IPS-20b (cell line): ENCODE measurements around the gene ACER2.
A peak's percentile ranks its signal among the peaks of the same experiment; 100 is the strongest.
"Not testable (repeated sequence)": the region's sequence is repeated elsewhere in the genome, so short reads cannot be mapped to it uniquely, and the experiment has no call there.

ENCODE experiments used
- H3K27ac ChIP-seq: one replicate; pipeline ENCODE4 v1.5.1; 2013; ENCODE audit warnings: low read length
- H3K27me3 ChIP-seq: 2 replicates; pipeline ENCODE4 v1.6.1; 2013; ENCODE audit warnings: mild to moderate bottlenecking, low read length, inconsistent platforms; ENCODE audit not compliant: insufficient read depth
- H3K36me3 ChIP-seq: 2 replicates; pipeline ENCODE4 v1.6.1; 2013; ENCODE audit warnings: low read depth, mild to moderate bottlenecking, inconsistent platforms, low read length, moderate library complexity; ENCODE audit not compliant: insufficient read depth
- H3K4me1 ChIP-seq: 2 replicates; pipeline ENCODE4 v1.6.1; 2013; ENCODE audit warnings: mild to moderate bottlenecking, control low read depth, inconsistent platforms, low read length, moderate library complexity; ENCODE audit not compliant: insufficient read depth
- H3K4me3 ChIP-seq: 2 replicates; pipeline ENCODE4 v1.5.1; 2013; ENCODE audit warnings: mild to moderate bottlenecking, low read length, inconsistent platforms
- H3K9ac ChIP-seq: 2 replicates; pipeline ENCODE4 v1.6.1; 2013; ENCODE audit warnings: low read depth, mild to moderate bottlenecking, inconsistent platforms, low read length, moderate library complexity
- H3K9me3 ChIP-seq: 2 replicates; pipeline ENCODE4 v1.6.1; 2013; ENCODE audit warnings: mild to moderate bottlenecking, low read depth, low read length, inconsistent platforms; ENCODE audit not compliant: insufficient read depth

ACER2 gene

GRCh38 chr9:19381656-19382055, 27.2 kb upstream of the ACER2 start:
- H3K27me3 ChIP-seq = no peaks in the 10 kb centered on the region
- H3K4me1 ChIP-seq = peaks cover 8% of the 10 kb centered on the region; the same call in 1 of the 2 replicates
- H3K9me3 ChIP-seq = no peaks in the 10 kb centered on the region
- H3K9ac ChIP-seq = no peak overlapping the region
- H3K4me3 ChIP-seq = no peak overlapping the region
- H3K36me3 ChIP-seq = peaks cover 30% of the 10 kb centered on the region
- H3K27ac ChIP-seq = no peak overlapping the region

DNA sequence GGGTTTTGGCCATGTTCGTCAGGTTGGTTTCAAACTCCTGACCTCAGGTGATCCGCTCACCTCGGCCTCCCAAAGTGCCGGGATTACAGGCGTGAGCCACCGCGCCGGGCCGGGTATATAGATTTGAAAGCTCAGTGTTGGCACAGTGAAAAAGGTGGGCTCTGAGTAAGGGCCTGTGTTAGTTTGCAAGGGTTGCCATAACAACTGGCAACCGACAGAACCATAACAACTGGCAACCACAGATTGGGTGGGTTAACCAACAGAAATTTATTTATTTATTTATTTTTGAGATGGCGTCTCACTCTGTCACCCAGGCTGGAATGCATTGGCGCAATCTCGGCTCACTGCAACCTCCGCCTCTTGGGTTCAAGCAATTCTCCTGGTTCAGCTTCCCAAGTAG, 23.6 kb upstream of the ACER2 start:
- not testable (repeated sequence) for H3K9ac ChIP-seq, H3K4me1 ChIP-seq, H3K36me3 ChIP-seq, H3K9me3 ChIP-seq, H3K4me3 ChIP-seq, H3K27me3 ChIP-seq, H3K27ac ChIP-seq

- Histone ChIP-seq H3K4me3 (no peak overlapping the region), H3K9ac (no peak overlapping the region), H3K36me3 (no peaks in the 10 kb centered on the region), H3K4me1 (no peaks in the 10 kb centered on the region), H3K9me3 (no peaks in the 10 kb centered on the region), H3K27ac (no peak overlapping the region), H3K27me3 (no peaks in the 10 kb centered on the region)
Observed at GRCh38 chr9:19385786-19386501, 22.9 kb upstream of the ACER2 start.

DNA sequence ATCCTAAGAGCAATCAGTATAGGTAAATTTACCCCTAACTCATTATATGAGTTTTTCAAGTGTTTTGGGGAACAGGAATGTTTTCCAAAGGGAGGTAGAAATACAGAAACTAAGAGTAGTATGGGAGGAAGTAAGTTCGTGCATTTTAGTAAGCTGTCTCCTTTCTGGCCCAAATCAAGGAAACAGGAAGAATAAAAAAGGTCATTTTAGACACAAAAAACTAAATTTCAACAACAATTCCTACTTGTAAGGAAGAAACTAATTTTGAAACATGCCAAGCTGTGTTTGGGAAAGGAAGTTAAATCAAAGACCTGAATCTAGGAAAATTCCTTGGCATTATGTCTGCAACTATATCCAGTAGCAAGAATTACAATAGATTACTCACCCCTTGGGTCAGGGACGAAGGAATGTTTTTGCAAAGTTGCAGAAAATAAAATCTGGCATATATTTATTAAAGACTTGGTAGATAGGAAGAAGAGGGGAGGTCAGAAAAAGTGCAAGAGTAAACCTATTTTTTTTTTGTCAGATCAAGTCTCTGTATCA, 22.2 kb upstream of the ACER2 start:
- no peaks in the 10 kb centered on the region for H3K9me3 ChIP-seq
- H3K9ac ChIP-seq = no peak overlapping the region

GRCh38 chr9:19387317-19387716, 21.5 kb upstream of the ACER2 start:
- Histone ChIP-seq H3K27me3 (no peaks in the 10 kb centered on the region), H3K9ac (no peak overlapping the region), H3K9me3 (no peaks in the 10 kb centered on the region), H3K4me3 (no peak overlapping the region), H3K4me1 (no peaks in the 10 kb centered on the region), H3K36me3 (no peaks in the 10 kb centered on the region), H3K27ac (no peak overlapping the region)

More for the DNA sequence above, 22.2 kb upstream of the ACER2 start:
- Histone ChIP-seq H3K4me3 (no peak overlapping the region), H3K27ac (no peak overlapping the region), H3K4me1 (no peaks in the 10 kb centered on the region), H3K27me3 (no peaks in the 10 kb centered on the region), H3K36me3 (no peaks in the 10 kb centered on the region)

GRCh38 chr9:19389539-19389938, 19.3 kb upstream of the ACER2 start:
- H3K9ac ChIP-seq, H3K27me3 ChIP-seq, H3K9me3 ChIP-seq, H3K36me3 ChIP-seq, H3K4me3 ChIP-seq, H3K27ac ChIP-seq, H3K4me1 ChIP-seq: not testable (repeated sequence)

DNA sequence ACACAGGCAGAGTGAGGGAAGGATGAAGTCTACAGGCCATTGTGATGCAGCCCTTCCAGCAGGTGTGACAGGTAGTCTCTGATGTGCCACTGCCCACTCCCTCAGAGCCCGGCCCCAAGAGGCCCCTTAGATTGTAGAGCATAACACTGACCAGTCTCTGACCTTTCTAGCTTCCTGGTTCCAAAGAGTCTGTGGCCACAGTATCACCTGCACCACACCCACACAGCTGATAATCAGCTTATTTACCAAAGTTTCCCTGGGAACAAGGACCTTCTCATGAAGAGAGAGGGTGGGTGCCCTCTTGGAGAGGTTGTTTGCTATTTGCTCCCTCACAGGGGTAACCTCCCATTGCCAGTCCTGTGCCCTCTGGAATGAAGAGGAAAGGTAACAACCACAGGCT, 11.0 kb upstream of the ACER2 start:
- Histone ChIP-seq H3K4me3 (no peak overlapping the region), H3K27me3 (no peaks in the 10 kb centered on the region), H3K36me3 (no peaks in the 10 kb centered on the region), H3K27ac (no peak overlapping the region), H3K4me1 (no peaks in the 10 kb centered on the region), H3K9ac (no peak overlapping the region), H3K9me3 (peaks cover 3% of the 10 kb centered on the region; the same call in 1 of the 2 replicates)

DNA sequence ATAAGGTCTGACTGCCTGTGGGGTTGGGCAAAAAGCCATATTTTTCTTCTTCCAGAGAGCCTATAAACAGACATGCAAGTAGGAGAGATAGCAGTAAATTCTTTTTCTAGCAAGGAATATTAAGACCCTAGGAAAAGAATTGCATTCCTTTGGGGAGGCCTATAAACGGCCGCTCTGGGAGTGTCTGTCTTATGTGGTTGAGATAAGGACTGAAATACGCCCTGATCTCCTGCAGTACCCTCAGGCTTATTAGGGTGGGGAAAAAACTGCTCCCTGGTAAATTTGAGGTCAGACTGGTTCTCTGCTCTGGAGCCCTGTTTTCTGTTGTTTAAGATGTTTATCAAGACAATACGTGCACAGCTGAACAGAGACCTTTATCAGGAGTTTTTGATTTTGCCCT, 5.6 kb upstream of the ACER2 start:
- H3K9me3 ChIP-seq, H3K27me3 ChIP-seq, H3K9ac ChIP-seq, H3K4me3 ChIP-seq, H3K27ac ChIP-seq, H3K4me1 ChIP-seq, H3K36me3 ChIP-seq: not testable (repeated sequence)

GRCh38 chr9:19404283-19405075, 4.3 kb upstream of the ACER2 start:
- no peak overlapping the region for H3K27ac ChIP-seq
- H3K9ac ChIP-seq = no peak overlapping the region
- H3K36me3 ChIP-seq = no peaks in the 10 kb centered on the region
- H3K4me1 ChIP-seq = no peaks in the 10 kb centered on the region
- H3K4me3 ChIP-seq = no peak overlapping the region
- peaks cover 3% of the 10 kb centered on the region; the same call in 1 of the 2 replicates for H3K9me3 ChIP-seq
- H3K27me3 ChIP-seq = peaks cover 13% of the 10 kb centered on the region

GRCh38 chr9:19405771-19406170, 3.0 kb upstream of the ACER2 start:
- Histone ChIP-seq H3K4me3 (no peak overlapping the region), H3K9ac (no peak overlapping the region), H3K27me3 (peaks cover 18% of the 10 kb centered on the region), H3K27ac (no peak overlapping the region), H3K4me1 (peaks cover 6% of the 10 kb centered on the region; the same call in 1 of the 2 replicates), H3K36me3 (no peaks in the 10 kb centered on the region), H3K9me3 (peaks cover 3% of the 10 kb centered on the region; the same call in 1 of the 2 replicates)

GRCh38 chr9:19408316-19408692, 505 bp upstream of the ACER2 start:
- no peaks in the 10 kb centered on the region for H3K9me3 ChIP-seq
- peaks cover 6% of the 10 kb centered on the region; the same call in 1 of the 2 replicates for H3K4me1 ChIP-seq
- H3K27ac ChIP-seq = no peak overlapping the region
- H3K4me3 ChIP-seq = peak overlapping the region; percentile 89
- H3K27me3 ChIP-seq = peaks cover 18% of the 10 kb centered on the region
- H3K36me3 ChIP-seq = no peaks in the 10 kb centered on the region
- H3K9ac ChIP-seq = peak overlapping the region; percentile 49; the same call in 1 of the 2 replicates
